Thyroid gland (tissue), 4 donors: Measurements from ENCODE around the gene GPRC5A. TPM values are rescaled to one million over a fixed set of nuclear protein-coding genes. Genes with fewer than 3 reads are reported as not detected.

Source experiments
- DNase-seq, 2 donors: peaks; one replicate each; pipeline ENCODE4 v3.0.0-alpha.2; 2019
- H3K27ac ChIP-seq, 3 donors: fragments of 200-600 bp; sonication (generic); 1 replicate in 2 of 3; 2 replicates in 1 of 3; pipeline ENCODE4 v1.5.1; 2016 to 2019; ENCODE audit warnings: mild to moderate bottlenecking in 1 of 3, moderate library complexity in 1 of 3
- H3K27me3 ChIP-seq: fragments of 200-600 bp; sonication (generic); one replicate; pipeline ENCODE4 v1.5.1; 2019
- H3K36me3 ChIP-seq, 2 donors: fragments of 200-600 bp; sonication (generic); one replicate each; pipeline ENCODE4 v1.5.1; 2016 to 2019
- H3K4me1 ChIP-seq, 2 donors: fragments of 200-600 bp; sonication (generic); one replicate each; pipeline ENCODE4 v1.5.1; 2017 to 2019
- H3K4me3 ChIP-seq, 3 donors: fragments of 200-600 bp; sonication (generic); replicated peaks in 1 of 3; 1 replicate in 2 of 3; 2 replicates in 1 of 3; pipeline ENCODE4 v1.5.1; 2016; ENCODE audit warnings: mild to moderate bottlenecking in 1 of 3
- H3K9me3 ChIP-seq: fragments of 200-600 bp; sonication (generic); one replicate; pipeline ENCODE4 v1.5.1; 2017
- CTCF ChIP-seq, 6 experiments: fragments of 200-600 bp in 3 of 6; fragments of 450-650 bp in 3 of 6; sonication (generic) in 3 of 6; IDR thresholded peaks; one replicate each; pipeline ENCODE4 v1.5.1; 2016 to 2019; ENCODE audit warnings: antibody characterized with exemption in 6 of 6, mild to moderate bottlenecking in 2 of 6, inconsistent platforms in 1 of 6, moderate library complexity in 1 of 6
- POLR2A ChIP-seq, 2 donors: fragments of 450-650 bp; IDR thresholded peaks; one replicate each; pipeline ENCODE4 v1.6.1; 2017; ENCODE audit warnings: antibody characterized with exemption in 2 of 2, mild to moderate bottlenecking in 2 of 2, moderate library complexity in 1 of 2
- WGBS, 2 donors: methylation state at CpG; one replicate each; pipeline ENCODE4 v1.1.5; 2017; 5-methylcytosine and 5-hydroxymethylcytosine counted together
- intact Hi-C: fragments of 100-400 bp; cut with DNase I; formaldehyde crosslinking; loops from one replicate; pipeline ENCODE4 v1.15.1; 2023
- total RNA-seq, 4 donors: library from RNA; depleted of rRNA; stranded (reverse); fragments of >200 nt; gene quantifications; one replicate each; pipeline ENCODE4 v1.2.3, GENCODE V29; 2016

Gene GPRC5A
- total RNA-seq, 4 donors from 2014 or later, result 107 to 207 (median 128) TPM

- Histone ChIP-seq H3K27ac (no peak overlapping the region), H3K4me1 (peaks cover 0 to 3% of the 10 kb centered on the region in 2 donors), H3K9me3 (no peaks in the 10 kb centered on the region), H3K36me3 (no peaks in the 10 kb centered on the region), H3K27me3 (no peaks in the 10 kb centered on the region), H3K4me3 (no peak overlapping the region)
- intact Hi-C loops, result no loop called here
- 74 to 81% methylated on average over 8 of the region's 8 CpGs for WGBS, 2 donors
- no peak for DNase-seq
- TF ChIP-seq CTCF (IDR thresholded peaks at IDR 0.05), result no peak
- TF ChIP-seq POLR2A (IDR thresholded peaks at IDR 0.05), result no peak
Observed at GRCh38 chr12:12943586-12944260, 52.4 kb downstream of the GPRC5A start.

GRCh38 chr12:12945591-12945990, 54.2 kb downstream of the GPRC5A start:
- Histone ChIP-seq H3K4me3 (no peak overlapping the region), H3K36me3 (no peaks in the 10 kb centered on the region), H3K27me3 (no peaks in the 10 kb centered on the region), H3K27ac (no peak overlapping the region), H3K4me1 (peaks cover 0 to 3% of the 10 kb centered on the region in 2 donors), H3K9me3 (no peaks in the 10 kb centered on the region)
- no peak for DNase-seq
- no peak for TF ChIP-seq CTCF (IDR thresholded peaks at IDR 0.05)
- no peak for TF ChIP-seq POLR2A (IDR thresholded peaks at IDR 0.05)
- intact Hi-C loops, result no loop called here

- 78 to 80% methylated on average over 7 of the region's 7 CpGs for WGBS, 2 donors
- no peak for DNase-seq
- no peak for TF ChIP-seq CTCF (IDR thresholded peaks at IDR 0.05)
- no peak for TF ChIP-seq POLR2A (IDR thresholded peaks at IDR 0.05)
- H3K36me3 ChIP-seq, result no peaks in the 10 kb centered on the region
- H3K27ac ChIP-seq, result no peak overlapping the region
- H3K27me3 ChIP-seq, result no peaks in the 10 kb centered on the region
- no peak overlapping the region for H3K4me3 ChIP-seq
- H3K4me1 ChIP-seq, result peaks cover 0 to 3% of the 10 kb centered on the region in 2 donors
- no peaks in the 10 kb centered on the region for H3K9me3 ChIP-seq
- intact Hi-C loops, result no loop called here
Observed at GRCh38 chr12:12946686-12947355, 55.5 kb downstream of the GPRC5A start.

GRCh38 chr12:12947902-12948301, 56.5 kb downstream of the GPRC5A start:
- intact Hi-C loops, result no loop called here
- WGBS, 2 donors, result 90 to 91% methylated on average over 4 of the region's 4 CpGs
- H3K4me3 ChIP-seq, result no peak overlapping the region
- no peaks in the 10 kb centered on the region for H3K36me3 ChIP-seq
- no peaks in the 10 kb centered on the region for H3K27me3 ChIP-seq
- H3K9me3 ChIP-seq, result no peaks in the 10 kb centered on the region
- no peak for DNase-seq
- peaks cover 0 to 3% of the 10 kb centered on the region in 2 donors for H3K4me1 ChIP-seq
- TF ChIP-seq CTCF (IDR thresholded peaks at IDR 0.05) (no peak), POLR2A (IDR thresholded peaks at IDR 0.05) (no peak)
- H3K27ac ChIP-seq, result no peak overlapping the region

GRCh38 chr12:12951504-12951903, 60.1 kb downstream of the GPRC5A start:
- Histone ChIP-seq H3K27ac (no peak overlapping the region), H3K36me3 (no peaks in the 10 kb centered on the region), H3K4me3 (no peak overlapping the region), H3K27me3 (no peaks in the 10 kb centered on the region), H3K4me1 (peaks cover 0 to 10% of the 10 kb centered on the region in 2 donors), H3K9me3 (no peaks in the 10 kb centered on the region)
- TF ChIP-seq POLR2A (IDR thresholded peaks at IDR 0.05) (no peak), CTCF (IDR thresholded peaks at IDR 0.05) (no peak)
- intact Hi-C loops, result no loop called here
- 94 to 96% methylated on average over 1 of the region's 1 CpG for WGBS, 2 donors
- no peak for DNase-seq
